CD14-positive monocyte (primary cell): ENCODE data around the gene CROT. TPM values are rescaled to one million over a fixed set of nuclear protein-coding genes. Genes with fewer than 3 reads are reported as not detected.

Experiments
- DNase-seq, 3 donors: peaks; one replicate each; pipeline ENCODE4 v3.0.0-alpha.2; 2011 to 2022
- H2AFZ ChIP-seq: 2 replicates; pipeline ENCODE4 v1.6.0; 2012; ENCODE audit warnings: mild to moderate bottlenecking, low read depth, low read length, inconsistent platforms; ENCODE audit not compliant: insufficient read depth, poor library complexity, severe bottlenecking
- H3K27ac ChIP-seq, 2 donors: 1 replicate in 1 of 2; 2 replicates in 1 of 2; pipeline ENCODE4 v1.5.1; 2012 to 2013; ENCODE audit warnings: low read length in 2 of 2, control low read depth in 1 of 2, inconsistent platforms in 1 of 2, low read depth in 1 of 2, mild to moderate bottlenecking in 1 of 2
- H3K27me3 ChIP-seq, 2 donors: one replicate each; pipeline versions ENCODE4 v1.6.0 to v1.6.1; 2011 to 2013; ENCODE audit warnings: low read length in 2 of 2; ENCODE audit not compliant: control insufficient read depth in 2 of 2, insufficient read depth in 2 of 2
- H3K36me3 ChIP-seq, 2 donors: replicated peaks in 1 of 2; 1 replicate in 1 of 2; 2 replicates in 1 of 2; pipeline versions ENCODE4 v1.5.1 to v1.6.1; 2012 to 2013; ENCODE audit warnings: low read length in 2 of 2, control low read depth in 1 of 2, inconsistent platforms in 1 of 2, mild to moderate bottlenecking in 1 of 2; ENCODE audit not compliant: insufficient read depth in 2 of 2, control insufficient read depth in 1 of 2
- H3K4me1 ChIP-seq, 2 donors: 1 replicate in 1 of 2; 2 replicates in 1 of 2; pipeline versions ENCODE4 v1.5.1 to v1.6.1; 2012 to 2013; ENCODE audit warnings: low read length in 2 of 2, control low read depth in 1 of 2, inconsistent platforms in 1 of 2, mild to moderate bottlenecking in 1 of 2, moderate library complexity in 1 of 2; ENCODE audit not compliant: insufficient read depth in 2 of 2, control insufficient read depth in 1 of 2
- H3K4me2 ChIP-seq: replicated peaks from 2 replicates; pipeline ENCODE3; 2012; ENCODE audit warnings: low read length, moderate library complexity, mild to moderate bottlenecking; ENCODE audit not compliant: poor library complexity, severe bottlenecking; ENCODE audit errors: extremely low read depth
- H3K4me3 ChIP-seq, 3 experiments: fragments of 200-600 bp in 1 of 3; sonication (generic) in 1 of 3; replicated peaks in 1 of 3; 1 replicate in 2 of 3; 2 replicates in 1 of 3; pipeline ENCODE4 v1.5.1; 2011 to 2013; ENCODE audit warnings: low read length in 3 of 3, mild to moderate bottlenecking in 3 of 3, control low read depth in 2 of 3, low read depth in 2 of 3, inconsistent platforms in 1 of 3, moderate library complexity in 1 of 3
- H3K79me2 ChIP-seq: 2 replicates; pipeline ENCODE4 v1.6.0; 2012; ENCODE audit warnings: mild to moderate bottlenecking, control low read depth, inconsistent platforms, low read length, moderate library complexity; ENCODE audit not compliant: insufficient read depth
- H3K9ac ChIP-seq: 2 replicates; pipeline ENCODE4 v1.6.0; 2017; ENCODE audit warnings: low read length, mild to moderate bottlenecking; ENCODE audit not compliant: insufficient read depth, poor library complexity, severe bottlenecking
- H3K9me3 ChIP-seq, 2 donors: replicated peaks in 1 of 2; 1 replicate in 1 of 2; 2 replicates in 1 of 2; pipeline versions ENCODE4 v1.5.1 to v1.6.1; 2012 to 2013; ENCODE audit warnings: low read length in 2 of 2, control low read depth in 1 of 2; ENCODE audit not compliant: control insufficient read depth in 1 of 2, insufficient read depth in 1 of 2
- H4K20me1 ChIP-seq: 2 replicates; pipeline ENCODE4 v1.6.0; 2012; ENCODE audit warnings: mild to moderate bottlenecking, low read length, control low read depth, moderate library complexity; ENCODE audit not compliant: insufficient read depth
- H3K27ac Mint-ChIP-seq, 7 donors: one replicate each; pipeline ENCODE4 v1.8.0; 2020; ENCODE audit warnings: mild to moderate bottlenecking in 7 of 7, mixed read lengths in 7 of 7, moderate library complexity in 6 of 7, inconsistent platforms in 2 of 7
- H3K27me3 Mint-ChIP-seq, 3 donors: one replicate each; pipeline ENCODE4 v1.8.0; 2021 to 2022; ENCODE audit warnings: low read depth in 3 of 3, mild to moderate bottlenecking in 3 of 3, mixed read lengths in 3 of 3, moderate library complexity in 3 of 3, inconsistent platforms in 1 of 3
- H3K36me3 Mint-ChIP-seq, 2 donors: one replicate each; pipeline ENCODE4 v1.8.0; 2020; ENCODE audit warnings: mixed read lengths in 2 of 2, inconsistent platforms in 1 of 2, mild to moderate bottlenecking in 1 of 2
- H3K4me1 Mint-ChIP-seq: one replicate; pipeline ENCODE4 v1.8.0; 2020; ENCODE audit warnings: mild to moderate bottlenecking, mixed read lengths
- H3K4me3 Mint-ChIP-seq, 2 donors: one replicate each; pipeline ENCODE4 v1.8.0; 2020; ENCODE audit warnings: mild to moderate bottlenecking in 2 of 2, mixed read lengths in 2 of 2, moderate library complexity in 1 of 2
- H3K9me3 Mint-ChIP-seq, 7 donors: one replicate each; pipeline ENCODE4 v1.8.0; 2020 to 2022; ENCODE audit warnings: mixed read lengths in 7 of 7, mild to moderate bottlenecking in 6 of 7, moderate library complexity in 6 of 7, inconsistent platforms in 2 of 7
- WGBS: methylation state at CpG from one replicate; pipeline ENCODE4 v1.1.5; 2013; ENCODE audit warnings: missing lambda C conversion rate; ENCODE audit not compliant: insufficient coverage; 5-methylcytosine and 5-hydroxymethylcytosine counted together
- intact Hi-C, 2 donors: fragments of 100-400 bp; cut with micrococcal nuclease; formaldehyde crosslinking; loops; one replicate each; pipeline versions ENCODE4 v1.15.0 to v1.15.1; 2023
- polyA plus RNA-seq, 3 donors: library from polyadenylated mRNA; depleted of rRNA in 1 of 3; unstranded in 2 of 3; stranded (reverse) in 1 of 3; fragments of 300-500 nt in 2 of 3; fragments of >200 nt in 1 of 3; fragmentation: Illumina TruSeq in 2 of 3; gene quantifications; 1 replicate in 2 of 3; 2 replicates in 1 of 3; pipeline ENCODE4 v1.2.3, GENCODE V29; 2012 to 2021
- TF ChIP-seq, protein P1 (sequence below): fragments of 200-600 bp; IDR thresholded peaks from one replicate; pipeline ENCODE4 v1.8.0; 2022; ENCODE audit warnings: antibody characterized with exemption, mild to moderate bottlenecking

Gene CROT
- polyA plus RNA-seq, 3 donors = 1.1 to 2.2 (median 1.4) TPM

DNA sequence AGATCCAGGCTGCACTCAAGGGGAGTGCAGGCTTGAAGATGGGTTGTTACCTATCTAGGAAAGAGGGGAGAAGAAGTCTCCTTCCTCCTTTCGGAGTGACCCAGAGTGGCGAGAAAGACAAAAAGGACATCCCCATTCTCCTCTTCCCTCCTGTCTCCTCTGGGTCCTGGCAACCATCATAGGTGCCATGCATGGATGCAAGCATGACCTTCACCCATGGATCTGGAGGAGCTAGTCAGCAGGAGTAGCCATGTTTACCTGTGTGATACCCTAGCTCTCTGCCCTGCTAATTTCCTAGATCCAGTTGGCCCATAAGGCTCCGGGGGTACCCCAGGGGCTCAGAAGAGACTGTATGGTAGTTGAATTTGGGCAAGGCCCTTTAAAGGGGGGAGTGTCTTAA lies 17.2 kb upstream of the CROT start:
- Histone ChIP-seq H2AFZ (no peak overlapping the region), H3K4me2 (no peak overlapping the region), H3K27ac (no peak overlapping the region), H3K79me2 (no peaks in the 10 kb centered on the region), H3K9ac (no peak overlapping the region), H4K20me1 (no peaks in the 10 kb centered on the region), H3K27me3 (no peaks in the 10 kb centered on the region), H3K4me1 (no peaks in the 10 kb centered on the region), H3K4me3 (no peak overlapping the region), H3K9me3 (peaks cover 42 to 45% of the 10 kb centered on the region in 2 donors), H3K36me3 (peaks cover 0 to 10% of the 10 kb centered on the region in 2 donors)
- TF ChIP-seq, protein P1, sequence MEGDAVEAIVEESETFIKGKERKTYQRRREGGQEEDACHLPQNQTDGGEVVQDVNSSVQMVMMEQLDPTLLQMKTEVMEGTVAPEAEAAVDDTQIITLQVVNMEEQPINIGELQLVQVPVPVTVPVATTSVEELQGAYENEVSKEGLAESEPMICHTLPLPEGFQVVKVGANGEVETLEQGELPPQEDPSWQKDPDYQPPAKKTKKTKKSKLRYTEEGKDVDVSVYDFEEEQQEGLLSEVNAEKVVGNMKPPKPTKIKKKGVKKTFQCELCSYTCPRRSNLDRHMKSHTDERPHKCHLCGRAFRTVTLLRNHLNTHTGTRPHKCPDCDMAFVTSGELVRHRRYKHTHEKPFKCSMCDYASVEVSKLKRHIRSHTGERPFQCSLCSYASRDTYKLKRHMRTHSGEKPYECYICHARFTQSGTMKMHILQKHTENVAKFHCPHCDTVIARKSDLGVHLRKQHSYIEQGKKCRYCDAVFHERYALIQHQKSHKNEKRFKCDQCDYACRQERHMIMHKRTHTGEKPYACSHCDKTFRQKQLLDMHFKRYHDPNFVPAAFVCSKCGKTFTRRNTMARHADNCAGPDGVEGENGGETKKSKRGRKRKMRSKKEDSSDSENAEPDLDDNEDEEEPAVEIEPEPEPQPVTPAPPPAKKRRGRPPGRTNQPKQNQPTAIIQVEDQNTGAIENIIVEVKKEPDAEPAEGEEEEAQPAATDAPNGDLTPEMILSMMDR = no peak
- no peak for DNase-seq
- intact Hi-C loops = no loop called here
- H3K27ac Mint-ChIP-seq = no peak overlapping the region
- no peaks in the 10 kb centered on the region for H3K4me1 Mint-ChIP-seq
- no CpG with 5 or more reads among the region's 3 CpGs for WGBS
- peaks cover 9 to 13% of the 10 kb centered on the region in 2 donors for H3K36me3 Mint-ChIP-seq
- peaks cover 30 to 57% (median 43%) of the 10 kb centered on the region in 7 donors for H3K9me3 Mint-ChIP-seq
- H3K27me3 Mint-ChIP-seq = no peaks in the 10 kb centered on the region
- H3K4me3 Mint-ChIP-seq = no peak overlapping the region

DNA sequence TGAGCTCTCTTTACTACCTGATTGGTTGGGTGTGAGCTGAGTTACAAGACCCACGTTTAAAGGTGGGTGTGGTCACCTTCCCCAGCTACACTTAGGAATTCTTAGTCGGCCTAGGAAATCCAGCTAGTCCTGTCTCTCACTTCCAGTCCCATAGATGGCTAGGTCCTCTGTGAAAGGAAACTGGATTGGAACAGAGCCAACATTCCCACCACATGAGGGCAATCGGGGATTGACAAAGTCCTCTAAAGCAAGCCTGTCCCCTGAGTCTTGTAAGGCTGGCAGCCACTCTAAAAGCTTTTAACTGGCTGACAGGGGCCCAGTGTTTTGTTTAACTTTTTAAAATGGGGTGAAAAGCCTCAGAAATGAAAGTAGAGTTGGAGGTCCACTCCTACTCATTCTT lies 15.1 kb upstream of the CROT start:
- H3K4me1 Mint-ChIP-seq = no peaks in the 10 kb centered on the region
- no peak for DNase-seq
- H3K36me3 Mint-ChIP-seq = peaks cover 8 to 13% of the 10 kb centered on the region in 2 donors
- no peak overlapping the region for H3K4me2 ChIP-seq
- intact Hi-C loops = no loop called here
- no peaks in the 10 kb centered on the region for H4K20me1 ChIP-seq
- H3K4me3 ChIP-seq = no peak overlapping the region
- no peaks in the 10 kb centered on the region for H3K4me1 ChIP-seq
- no peak overlapping the region for H3K27ac ChIP-seq
- TF ChIP-seq, protein P1 = no peak
- no CpG with 5 or more reads among the region's 3 CpGs for WGBS
- peaks cover 0 to 10% of the 10 kb centered on the region in 2 donors for H3K36me3 ChIP-seq
- no peak overlapping the region for H3K4me3 Mint-ChIP-seq
- H3K9me3 Mint-ChIP-seq = peaks cover 31 to 57% (median 46%) of the 10 kb centered on the region in 7 donors
- H3K27me3 Mint-ChIP-seq = no peaks in the 10 kb centered on the region
- H3K9me3 ChIP-seq = peaks cover 40 to 45% of the 10 kb centered on the region in 2 donors
- no peaks in the 10 kb centered on the region for H3K79me2 ChIP-seq
- H3K27me3 ChIP-seq = no peaks in the 10 kb centered on the region
- no peak overlapping the region for H3K9ac ChIP-seq
- H2AFZ ChIP-seq = no peak overlapping the region
- H3K27ac Mint-ChIP-seq = peak overlapping the region in 1 of 7 donors; percentile 12
